Stomach (tissue), 9 donors: ENCODE results near the gene TMEM107. TPM values are rescaled to one million over a fixed set of nuclear protein-coding genes. Genes with fewer than 3 reads are reported as not detected.

ENCODE experiments used
- DNase-seq, 2 donors: peaks; one replicate each; pipeline versions ENCODE4 v3.0.0 to v3.0.0-alpha.2; 2013 to 2019
- H3K27ac ChIP-seq, 5 donors: fragments of 200-600 bp in 4 of 5; sonication (generic) in 4 of 5; one replicate each; pipeline ENCODE4 v1.5.1; 2013 to 2019; ENCODE audit warnings: mild to moderate bottlenecking in 1 of 5, moderate library complexity in 1 of 5
- H3K27me3 ChIP-seq, 3 donors: fragments of 200-600 bp; sonication (generic); one replicate each; pipeline ENCODE4 v1.5.1; 2017 to 2019; ENCODE audit warnings: mixed run types in 1 of 3
- H3K36me3 ChIP-seq, 4 donors: fragments of 200-600 bp; sonication (generic); 1 replicate in 3 of 4; 2 replicates in 1 of 4; pipeline ENCODE4 v1.5.1; 2016 to 2019
- H3K4me1 ChIP-seq, 4 donors: fragments of 200-600 bp; sonication (generic); one replicate each; pipeline ENCODE4 v1.5.1; 2016 to 2019
- H3K4me3 ChIP-seq, 4 donors: fragments of 200-600 bp; sonication (generic) in 3 of 4; one replicate each; pipeline ENCODE4 v1.5.1; 2016 to 2019; ENCODE audit warnings: mild to moderate bottlenecking in 1 of 4
- H3K9me3 ChIP-seq, 4 donors: fragments of 200-600 bp; sonication (generic); one replicate each; pipeline ENCODE4 v1.5.1; 2016 to 2019
- EP300 ChIP-seq: sonication (generic); formaldehyde crosslinking; IDR thresholded peaks from one replicate; pipeline ENCODE4 v1.6.1; 2017; ENCODE audit warnings: antibody characterized with exemption
- POLR2A ChIP-seq, 4 donors: fragments of 450-650 bp; IDR thresholded peaks; one replicate each; pipeline ENCODE4 v1.6.1; 2016; ENCODE audit warnings: antibody characterized with exemption in 4 of 4, control low read depth in 2 of 4, mild to moderate bottlenecking in 1 of 4, moderate library complexity in 1 of 4
- POLR2AphosphoS5 ChIP-seq, 3 donors: sonication (generic); formaldehyde crosslinking; IDR thresholded peaks; one replicate each; pipeline ENCODE4 v1.6.1; 2016; ENCODE audit warnings: antibody characterized with exemption in 3 of 3
- WGBS, 5 donors: extraction: QIAGEN DNeasy Blood & Tissue Kit in 3 of 5; methylation state at CpG; one replicate each; pipeline versions ENCODE4 v1.1.5 to v1.1.7; 2013 to 2018; 5-methylcytosine and 5-hydroxymethylcytosine counted together
- intact Hi-C: fragments of 100-400 bp; cut with DNase I; formaldehyde crosslinking; loops from one replicate; pipeline ENCODE4 v1.15.1; 2023; ENCODE audit warnings: low total_unique reads
- polyA plus RNA-seq, 3 donors: library from polyadenylated mRNA; stranded (reverse); fragments of 200-250 nt; gene quantifications; one replicate each; pipeline ENCODE4 v1.2.3, GENCODE V29; 2013
- total RNA-seq, 5 donors: library from RNA; depleted of rRNA; stranded (reverse); fragments of >200 nt; gene quantifications; one replicate each; pipeline versions ENCODE4 v1.1.0 to v1.2.3, GENCODE V29; 2014 to 2016
- TF ChIP-seq, protein P1 (sequence below), 7 experiments: fragments of 450-650 bp in 4 of 7; fragments of 200-600 bp in 3 of 7; sonication (generic) in 3 of 7; IDR thresholded peaks; one replicate each; pipeline ENCODE4 v1.5.1; 2016 to 2019; ENCODE audit warnings: antibody characterized with exemption in 7 of 7, control low read depth in 2 of 7, mild to moderate bottlenecking in 1 of 7
- donor health status: healthy with polysubstance abuse.
- donor health status: Bipolar disorder and iron deficiency.
- donor health status: healthy.

TMEM107 gene
- total and polyA plus RNA-seq, 8 donors: 5.2 to 37.6 (median 9.4) TPM

GRCh38 chr17:8206536-8206935, 30.4 kb upstream of the TMEM107 start:
- no peak for DNase-seq
- TF ChIP-seq POLR2AphosphoS5 (IDR thresholded peaks at IDR 0.05): no peak
- no peak for TF ChIP-seq EP300
- TF ChIP-seq POLR2A (IDR thresholded peaks at IDR 0.05): no peak
- TF ChIP-seq, protein P1, sequence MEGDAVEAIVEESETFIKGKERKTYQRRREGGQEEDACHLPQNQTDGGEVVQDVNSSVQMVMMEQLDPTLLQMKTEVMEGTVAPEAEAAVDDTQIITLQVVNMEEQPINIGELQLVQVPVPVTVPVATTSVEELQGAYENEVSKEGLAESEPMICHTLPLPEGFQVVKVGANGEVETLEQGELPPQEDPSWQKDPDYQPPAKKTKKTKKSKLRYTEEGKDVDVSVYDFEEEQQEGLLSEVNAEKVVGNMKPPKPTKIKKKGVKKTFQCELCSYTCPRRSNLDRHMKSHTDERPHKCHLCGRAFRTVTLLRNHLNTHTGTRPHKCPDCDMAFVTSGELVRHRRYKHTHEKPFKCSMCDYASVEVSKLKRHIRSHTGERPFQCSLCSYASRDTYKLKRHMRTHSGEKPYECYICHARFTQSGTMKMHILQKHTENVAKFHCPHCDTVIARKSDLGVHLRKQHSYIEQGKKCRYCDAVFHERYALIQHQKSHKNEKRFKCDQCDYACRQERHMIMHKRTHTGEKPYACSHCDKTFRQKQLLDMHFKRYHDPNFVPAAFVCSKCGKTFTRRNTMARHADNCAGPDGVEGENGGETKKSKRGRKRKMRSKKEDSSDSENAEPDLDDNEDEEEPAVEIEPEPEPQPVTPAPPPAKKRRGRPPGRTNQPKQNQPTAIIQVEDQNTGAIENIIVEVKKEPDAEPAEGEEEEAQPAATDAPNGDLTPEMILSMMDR (IDR thresholded peaks at IDR 0.05): no peak
- intact Hi-C loops: no loop called here
- Histone ChIP-seq H3K27me3 (no peaks in the 10 kb centered on the region), H3K4me1 (peaks cover 7 to 28% (median 14%) of the 10 kb centered on the region in 4 donors), H3K36me3 (no peaks in the 10 kb centered on the region), H3K4me3 (no peak overlapping the region), H3K9me3 (no peaks in the 10 kb centered on the region), H3K27ac (no peak overlapping the region)
- WGBS, 5 donors: 95 to 96% (median 96%) methylated on average over 12 of the region's 12 CpGs

DNA sequence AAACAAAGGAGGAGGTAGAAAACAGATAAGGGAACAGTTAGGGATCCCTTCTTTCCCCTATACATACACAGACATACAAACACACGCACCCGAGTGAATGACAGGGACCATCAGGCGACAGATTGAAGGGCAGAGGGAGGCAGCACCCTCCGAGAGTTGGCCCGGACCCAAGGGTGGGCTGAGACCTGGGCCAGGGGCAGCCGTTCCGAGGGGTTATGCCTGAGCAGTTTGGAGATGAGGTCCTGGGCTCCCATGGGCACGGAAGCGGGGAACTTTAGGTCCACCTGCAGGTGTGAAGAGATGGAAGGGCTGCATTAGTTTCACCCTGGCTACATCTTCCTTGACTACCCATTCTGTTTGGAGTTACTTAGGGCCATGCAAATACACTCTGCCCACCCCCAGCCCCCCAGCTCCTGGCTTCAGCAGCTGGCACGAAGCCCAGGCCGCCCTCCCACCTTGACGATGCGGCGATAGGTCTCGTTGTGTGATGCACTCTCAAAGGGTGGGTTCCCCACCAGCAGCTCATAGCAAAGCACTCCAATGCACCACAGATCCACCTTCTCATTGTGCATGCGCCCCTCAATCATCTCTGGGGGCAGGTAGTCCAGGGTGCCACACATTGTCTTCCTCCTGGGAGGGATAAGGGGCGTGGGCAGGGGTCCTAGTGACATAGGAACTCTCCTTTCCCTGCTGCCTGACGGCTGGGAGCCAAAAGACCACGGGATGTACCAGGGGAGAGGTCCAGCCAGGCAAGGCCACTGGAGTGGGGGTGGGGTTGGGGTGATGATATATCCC, 28.8 kb upstream of the TMEM107 start:
- TF ChIP-seq, protein P1 (IDR thresholded peaks at IDR 0.05): no peak
- TF ChIP-seq POLR2A (IDR thresholded peaks at IDR 0.05): no peak
- TF ChIP-seq EP300: no peak
- no peak for TF ChIP-seq POLR2AphosphoS5 (IDR thresholded peaks at IDR 0.05)
- DNase-seq: no peak
- 85 to 91% (median 90%) methylated on average over 19 of the region's 19 CpGs for WGBS, 5 donors
- H3K36me3 ChIP-seq: no peaks in the 10 kb centered on the region
- no peak overlapping the region for H3K27ac ChIP-seq
- H3K9me3 ChIP-seq: no peaks in the 10 kb centered on the region
- no peaks in the 10 kb centered on the region for H3K27me3 ChIP-seq
- H3K4me1 ChIP-seq: peaks cover 3 to 19% (median 9%) of the 10 kb centered on the region in 4 donors
- H3K4me3 ChIP-seq: no peak overlapping the region
- intact Hi-C loops: no loop called here

DNA sequence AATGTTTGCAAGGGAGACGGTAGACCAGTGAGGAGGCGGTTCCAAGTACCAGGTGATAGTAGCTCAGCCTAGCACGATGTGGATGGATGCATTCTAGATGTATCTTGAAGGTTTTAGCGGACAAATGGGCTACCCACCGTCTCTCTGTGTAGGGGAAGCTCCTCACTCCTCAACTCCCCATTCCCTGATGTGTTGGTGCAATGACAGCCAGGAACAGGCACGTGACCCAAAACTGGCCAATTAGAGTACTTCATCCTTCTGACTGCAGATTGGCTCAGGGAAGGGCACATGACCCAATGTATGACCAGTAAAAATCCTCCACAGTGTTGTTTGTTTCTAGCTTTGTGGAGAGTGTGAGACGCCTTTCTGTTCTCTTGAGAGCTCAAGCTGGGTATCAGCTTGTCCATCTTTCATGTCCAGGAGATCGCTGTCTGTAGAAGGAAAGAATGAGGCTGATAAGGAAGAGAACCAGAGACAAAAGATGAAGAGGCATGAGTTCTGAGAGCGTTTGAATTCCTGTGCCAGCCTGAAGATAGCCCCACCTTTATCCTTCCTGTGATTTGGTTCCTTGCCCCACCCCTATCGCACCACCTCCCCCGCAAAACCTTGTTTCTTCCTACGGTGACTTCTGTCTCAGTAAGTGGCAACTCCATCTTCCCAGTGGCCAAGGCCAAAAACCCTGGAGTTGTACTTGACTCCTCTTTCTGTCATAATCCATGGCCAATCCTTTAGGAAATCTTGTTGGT, 16.1 kb upstream of the TMEM107 start:
- Histone ChIP-seq H3K36me3 (no peaks in the 10 kb centered on the region), H3K9me3 (no peaks in the 10 kb centered on the region), H3K27ac (peak overlapping the region; percentile 66 to 84 (median 82)), H3K4me3 (peak overlapping the region; percentile 31 to 37 (median 34)), H3K27me3 (no peaks in the 10 kb centered on the region), H3K4me1 (peaks cover 35 to 50% (median 45%) of the 10 kb centered on the region in 4 donors)
- DNase-seq: peak; percentile 78 to 96
- intact Hi-C loops: no loop called here
- WGBS, 5 donors: 15 to 30% (median 18%) methylated on average over 11 to 12 of the region's 12 CpGs
- peak; percentile 48 to 79 (median 77) for TF ChIP-seq POLR2AphosphoS5 (IDR thresholded peaks at IDR 0.05)
- peak in 1 of 4 donors; percentile 44 for TF ChIP-seq POLR2A (IDR thresholded peaks at IDR 0.05)
- TF ChIP-seq, protein P1 (IDR thresholded peaks at IDR 0.05): no peak
- TF ChIP-seq EP300: no peak

DNA sequence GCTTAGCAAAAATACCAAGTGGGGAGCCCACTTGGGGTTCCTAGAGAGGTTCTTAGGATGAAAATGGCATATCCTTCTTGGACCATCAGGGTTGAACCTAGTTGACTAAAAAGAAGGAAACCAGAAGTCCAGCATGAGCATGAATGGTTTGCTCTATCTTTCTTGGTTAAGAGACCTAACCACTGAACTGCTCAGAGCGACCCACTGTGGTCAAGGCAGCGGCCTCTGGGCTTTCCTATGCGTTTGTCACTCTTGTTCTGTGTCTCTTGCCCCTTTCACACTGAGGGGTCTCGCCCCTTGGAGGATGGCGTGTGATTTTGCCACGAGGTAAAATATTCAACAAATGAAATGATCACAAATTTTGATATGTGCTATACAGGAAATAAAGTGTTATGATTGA, 14.3 kb upstream of the TMEM107 start:
- intact Hi-C loops: no loop called here
- Histone ChIP-seq H3K9me3 (no peaks in the 10 kb centered on the region), H3K4me1 (peaks cover 35 to 63% (median 53%) of the 10 kb centered on the region in 4 donors), H3K27me3 (no peaks in the 10 kb centered on the region), H3K27ac (peak overlapping the region; percentile 50 to 99 (median 98)), H3K36me3 (no peaks in the 10 kb centered on the region), H3K4me3 (peak overlapping the region in 3 of 4 donors; percentile 70 to 88 (median 72))
- TF ChIP-seq POLR2AphosphoS5 (IDR thresholded peaks at IDR 0.05) (no peak), EP300 (no peak), POLR2A (IDR thresholded peaks at IDR 0.05) (no peak)
- TF ChIP-seq, protein P1 (IDR thresholded peaks at IDR 0.05): no peak
- no peak for DNase-seq
- 30 to 48% (median 42%) methylated on average over 6 of the region's 6 CpGs for WGBS, 5 donors
